DND-41 (cell line): Measurements from ENCODE around the gene CCNG2.

ENCODE experiments used
- EZH2 ChIP-seq: IDR thresholded peaks from 3 replicates; pipeline ENCODE4 v1.6.1; 2012; ENCODE audit warnings: borderline replicate concordance, low read depth, mild to moderate bottlenecking, moderate library complexity, low read length, inconsistent platforms; ENCODE audit not compliant: severe bottlenecking
- TF ChIP-seq, protein P1 (sequence below): IDR thresholded peaks from 2 replicates; pipeline ENCODE4 v1.5.1; 2012; ENCODE audit warnings: borderline replicate concordance, low read length, moderate library complexity, mild to moderate bottlenecking; ENCODE audit not compliant: poor library complexity, severe bottlenecking; ENCODE audit errors: extremely low read depth

DNA sequence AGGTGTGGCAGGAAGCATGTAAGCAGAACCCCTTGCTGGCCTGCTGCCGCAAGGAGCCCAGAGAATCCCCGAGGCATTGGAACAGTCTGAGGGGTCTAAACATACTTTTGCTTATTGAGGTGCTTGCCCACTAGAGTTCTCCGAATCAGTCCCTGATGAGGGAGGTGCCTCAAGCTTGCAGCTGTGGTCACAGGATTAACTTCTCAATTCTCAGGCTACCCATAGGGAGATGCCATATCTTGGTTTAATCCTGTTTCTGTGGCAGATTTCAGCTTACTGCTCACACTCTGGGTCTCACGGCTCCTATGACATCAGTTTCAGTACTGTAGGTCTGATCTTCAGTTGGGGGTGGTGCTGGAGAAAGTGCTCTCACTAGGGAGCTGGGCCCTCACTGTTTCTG lies 39.9 kb downstream of the CCNG2 start:
- TF ChIP-seq, protein P1, sequence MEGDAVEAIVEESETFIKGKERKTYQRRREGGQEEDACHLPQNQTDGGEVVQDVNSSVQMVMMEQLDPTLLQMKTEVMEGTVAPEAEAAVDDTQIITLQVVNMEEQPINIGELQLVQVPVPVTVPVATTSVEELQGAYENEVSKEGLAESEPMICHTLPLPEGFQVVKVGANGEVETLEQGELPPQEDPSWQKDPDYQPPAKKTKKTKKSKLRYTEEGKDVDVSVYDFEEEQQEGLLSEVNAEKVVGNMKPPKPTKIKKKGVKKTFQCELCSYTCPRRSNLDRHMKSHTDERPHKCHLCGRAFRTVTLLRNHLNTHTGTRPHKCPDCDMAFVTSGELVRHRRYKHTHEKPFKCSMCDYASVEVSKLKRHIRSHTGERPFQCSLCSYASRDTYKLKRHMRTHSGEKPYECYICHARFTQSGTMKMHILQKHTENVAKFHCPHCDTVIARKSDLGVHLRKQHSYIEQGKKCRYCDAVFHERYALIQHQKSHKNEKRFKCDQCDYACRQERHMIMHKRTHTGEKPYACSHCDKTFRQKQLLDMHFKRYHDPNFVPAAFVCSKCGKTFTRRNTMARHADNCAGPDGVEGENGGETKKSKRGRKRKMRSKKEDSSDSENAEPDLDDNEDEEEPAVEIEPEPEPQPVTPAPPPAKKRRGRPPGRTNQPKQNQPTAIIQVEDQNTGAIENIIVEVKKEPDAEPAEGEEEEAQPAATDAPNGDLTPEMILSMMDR, result no peak
- no peak for TF ChIP-seq EZH2
